GM10266 (cell line): Measurements from ENCODE around the gene COMMD8.

Experiments
- DNase-seq: peaks from one replicate; pipeline ENCODE4 v3.0.0; 2012; ENCODE audit errors: extremely low spot score
- TF ChIP-seq, protein P1 (sequence below): IDR thresholded peaks from 2 replicates; pipeline ENCODE4 v1.5.1; 2012; ENCODE audit warnings: mild to moderate bottlenecking, low read depth; ENCODE audit not compliant: control insufficient read depth, insufficient read depth; ENCODE audit errors: missing control alignments

COMMD8 gene

DNA sequence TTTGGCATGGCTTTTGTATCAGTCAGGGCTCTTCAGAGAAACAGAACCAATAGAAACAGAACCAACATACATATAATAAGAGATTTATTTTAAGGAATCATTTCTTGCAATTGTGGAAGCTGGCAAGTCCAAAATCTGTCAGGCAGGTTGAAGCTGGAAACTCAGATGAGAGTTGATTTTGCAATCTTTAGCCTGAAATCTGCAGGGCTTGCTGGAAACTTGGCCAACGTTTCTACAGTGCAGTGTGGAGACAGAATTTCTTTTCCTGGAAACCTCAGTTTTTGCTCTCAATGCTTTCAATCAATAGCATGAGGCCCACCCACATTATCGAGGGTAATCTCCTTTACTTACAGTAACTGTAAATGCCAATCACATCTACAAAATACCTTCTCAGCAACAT is 45.4 kb downstream of the COMMD8 start:
- no peak for DNase-seq
- TF ChIP-seq, protein P1, sequence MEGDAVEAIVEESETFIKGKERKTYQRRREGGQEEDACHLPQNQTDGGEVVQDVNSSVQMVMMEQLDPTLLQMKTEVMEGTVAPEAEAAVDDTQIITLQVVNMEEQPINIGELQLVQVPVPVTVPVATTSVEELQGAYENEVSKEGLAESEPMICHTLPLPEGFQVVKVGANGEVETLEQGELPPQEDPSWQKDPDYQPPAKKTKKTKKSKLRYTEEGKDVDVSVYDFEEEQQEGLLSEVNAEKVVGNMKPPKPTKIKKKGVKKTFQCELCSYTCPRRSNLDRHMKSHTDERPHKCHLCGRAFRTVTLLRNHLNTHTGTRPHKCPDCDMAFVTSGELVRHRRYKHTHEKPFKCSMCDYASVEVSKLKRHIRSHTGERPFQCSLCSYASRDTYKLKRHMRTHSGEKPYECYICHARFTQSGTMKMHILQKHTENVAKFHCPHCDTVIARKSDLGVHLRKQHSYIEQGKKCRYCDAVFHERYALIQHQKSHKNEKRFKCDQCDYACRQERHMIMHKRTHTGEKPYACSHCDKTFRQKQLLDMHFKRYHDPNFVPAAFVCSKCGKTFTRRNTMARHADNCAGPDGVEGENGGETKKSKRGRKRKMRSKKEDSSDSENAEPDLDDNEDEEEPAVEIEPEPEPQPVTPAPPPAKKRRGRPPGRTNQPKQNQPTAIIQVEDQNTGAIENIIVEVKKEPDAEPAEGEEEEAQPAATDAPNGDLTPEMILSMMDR: no peak

DNA sequence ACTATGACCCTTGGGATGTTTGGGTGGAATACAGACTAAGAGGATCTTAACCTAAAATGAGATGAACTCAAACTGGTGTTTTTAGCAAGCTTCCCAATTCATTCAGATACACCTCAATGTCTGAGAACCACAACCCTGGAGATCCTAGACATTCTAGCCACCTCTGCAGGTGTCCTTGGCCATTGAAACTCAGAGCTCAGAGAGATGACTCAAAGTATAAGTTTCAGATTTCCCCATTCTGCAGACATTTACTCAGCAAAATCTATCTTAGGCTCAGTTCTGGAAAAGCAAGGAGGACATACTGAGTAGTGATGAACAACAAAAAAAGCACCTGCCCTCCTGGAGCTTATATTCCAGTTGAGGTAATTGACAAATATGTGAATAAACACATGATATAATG is 47.8 kb downstream of the COMMD8 start:
- DNase-seq: no peak
- TF ChIP-seq, protein P1: no peak

DNA sequence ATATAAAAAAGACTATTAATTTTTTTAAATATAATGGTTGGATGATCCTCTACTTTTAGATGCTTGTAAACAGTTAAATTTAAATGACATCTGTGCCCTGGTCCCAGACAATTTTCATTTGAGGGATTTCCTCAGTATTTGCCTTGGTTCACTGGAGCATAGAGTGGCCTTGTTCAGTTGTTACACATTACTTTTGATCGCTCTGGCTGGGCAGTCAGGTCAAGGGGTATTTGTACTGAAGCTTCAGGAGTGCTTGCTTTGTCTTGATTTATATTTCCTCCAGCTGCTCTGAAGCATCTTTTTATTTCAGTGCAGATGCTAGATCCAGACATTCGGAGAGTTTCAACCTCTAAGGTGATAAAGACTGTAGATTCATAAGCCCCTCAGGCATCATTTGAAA is 50.0 kb downstream of the COMMD8 start:
- TF ChIP-seq, protein P1: no peak
- no peak for DNase-seq

DNA sequence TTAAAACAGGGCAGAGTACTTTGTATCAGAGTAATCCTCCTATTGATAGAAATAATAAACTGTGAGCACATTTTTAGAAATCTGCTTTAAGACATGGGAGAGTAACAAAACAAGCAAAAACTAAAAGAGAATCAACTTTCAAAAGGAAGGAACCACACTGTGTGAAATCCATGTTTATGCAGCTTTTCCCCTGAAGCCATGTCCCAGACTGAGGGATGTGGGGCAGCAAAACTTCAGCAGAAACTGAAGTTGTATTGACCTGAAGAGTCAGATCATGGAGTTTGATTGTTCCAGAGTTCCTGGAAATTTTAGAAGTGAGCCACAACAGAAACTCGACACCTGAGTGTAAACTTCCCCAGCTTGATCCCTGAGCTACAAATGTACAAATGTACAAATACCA is 53.2 kb downstream of the COMMD8 start:
- TF ChIP-seq, protein P1: no peak
- no peak for DNase-seq

DNA sequence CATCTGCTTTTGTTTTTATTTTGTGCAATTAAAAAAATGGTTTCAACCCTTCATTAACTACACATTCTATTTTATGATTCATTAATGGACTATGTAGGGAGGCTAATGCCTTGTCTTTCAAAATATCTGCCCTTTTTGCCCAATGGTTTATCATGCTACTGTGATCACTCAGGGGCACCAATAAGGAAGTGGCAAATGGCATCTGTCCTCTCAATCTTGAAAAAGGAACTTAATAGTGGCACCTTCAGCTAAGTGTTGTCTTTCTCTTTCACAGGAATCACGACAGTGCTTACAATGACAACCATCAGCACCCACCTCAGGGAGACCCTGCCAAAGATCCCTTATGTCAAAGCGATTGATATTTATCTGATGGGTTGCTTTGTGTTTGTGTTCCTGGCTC is 57.1 kb downstream of the COMMD8 start:
- DNase-seq: no peak
- TF ChIP-seq, protein P1: no peak
